Hepatocyte (in vitro differentiated cells): ENCODE data around the gene GPR37L1.

Source experiments
- EZH2 ChIP-seq: fragments of 200-600 bp; sonication (generic); IDR thresholded peaks from 2 replicates; pipeline ENCODE4 v1.6.1; 2016; ENCODE audit warnings: antibody characterized with exemption, mild to moderate bottlenecking, borderline replicate concordance
- EZH2phosphoT487 ChIP-seq: fragments of 200-600 bp; sonication (generic); IDR thresholded peaks from one replicate; pipeline ENCODE4 v1.6.1; 2018; ENCODE audit warnings: antibody characterized with exemption, mild to moderate bottlenecking, low read depth, moderate library complexity; ENCODE audit not compliant: unreplicated experiment, severe bottlenecking
- TF ChIP-seq, protein P1 (sequence below): fragments of 200-600 bp; sonication (generic); IDR thresholded peaks from 2 replicates; pipeline ENCODE4 v1.5.1; 2016; ENCODE audit warnings: antibody characterized with exemption, mild to moderate bottlenecking; ENCODE audit not compliant: poor library complexity

DNA sequence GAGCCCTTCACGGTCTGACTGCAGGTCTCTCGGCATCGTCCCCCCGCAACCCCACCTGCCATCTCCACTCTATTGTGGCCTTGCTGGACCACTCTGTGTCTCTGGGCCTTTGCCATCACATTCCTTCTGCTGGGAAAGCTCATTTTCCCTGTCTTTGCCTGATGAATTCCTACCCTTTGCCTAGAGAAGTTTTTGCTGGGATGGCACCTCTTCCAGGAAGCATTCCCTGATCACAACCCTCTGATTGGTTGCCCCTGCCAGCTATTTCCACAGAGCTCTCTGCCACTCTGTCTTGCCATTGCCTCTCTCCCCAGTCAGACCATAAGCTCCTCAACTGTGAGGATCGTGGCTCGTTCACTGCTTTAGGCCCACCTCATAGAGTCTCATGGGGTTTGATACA, 28.9 kb upstream of the GPR37L1 start:
- TF ChIP-seq, protein P1, sequence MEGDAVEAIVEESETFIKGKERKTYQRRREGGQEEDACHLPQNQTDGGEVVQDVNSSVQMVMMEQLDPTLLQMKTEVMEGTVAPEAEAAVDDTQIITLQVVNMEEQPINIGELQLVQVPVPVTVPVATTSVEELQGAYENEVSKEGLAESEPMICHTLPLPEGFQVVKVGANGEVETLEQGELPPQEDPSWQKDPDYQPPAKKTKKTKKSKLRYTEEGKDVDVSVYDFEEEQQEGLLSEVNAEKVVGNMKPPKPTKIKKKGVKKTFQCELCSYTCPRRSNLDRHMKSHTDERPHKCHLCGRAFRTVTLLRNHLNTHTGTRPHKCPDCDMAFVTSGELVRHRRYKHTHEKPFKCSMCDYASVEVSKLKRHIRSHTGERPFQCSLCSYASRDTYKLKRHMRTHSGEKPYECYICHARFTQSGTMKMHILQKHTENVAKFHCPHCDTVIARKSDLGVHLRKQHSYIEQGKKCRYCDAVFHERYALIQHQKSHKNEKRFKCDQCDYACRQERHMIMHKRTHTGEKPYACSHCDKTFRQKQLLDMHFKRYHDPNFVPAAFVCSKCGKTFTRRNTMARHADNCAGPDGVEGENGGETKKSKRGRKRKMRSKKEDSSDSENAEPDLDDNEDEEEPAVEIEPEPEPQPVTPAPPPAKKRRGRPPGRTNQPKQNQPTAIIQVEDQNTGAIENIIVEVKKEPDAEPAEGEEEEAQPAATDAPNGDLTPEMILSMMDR, result no peak
- TF ChIP-seq EZH2 (no peak), EZH2phosphoT487 (no peak)
